ENCODE data around the gene APBB3.

Gene APBB3

DNA sequence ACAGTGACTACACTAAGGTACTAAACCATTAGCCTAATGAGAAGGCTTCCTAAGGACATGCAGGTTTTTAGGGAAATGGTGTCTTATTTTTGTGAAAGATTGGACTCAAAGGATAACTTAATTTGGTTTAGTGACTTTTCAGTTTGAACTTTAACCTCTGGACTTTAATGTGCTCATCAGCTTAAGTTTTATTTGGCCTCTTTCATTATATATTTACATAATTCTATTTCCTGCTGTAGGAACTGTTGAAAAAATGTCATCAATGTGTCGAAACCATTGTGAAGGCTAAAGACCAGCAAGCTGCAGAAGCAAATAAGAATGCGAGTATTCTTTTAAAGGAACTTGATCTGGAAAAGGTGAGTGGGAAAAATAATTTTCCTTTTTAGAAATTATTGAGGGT lies 51.3 kb downstream of the APBB3 start:
- TF ChIP-seq, protein P1, sequence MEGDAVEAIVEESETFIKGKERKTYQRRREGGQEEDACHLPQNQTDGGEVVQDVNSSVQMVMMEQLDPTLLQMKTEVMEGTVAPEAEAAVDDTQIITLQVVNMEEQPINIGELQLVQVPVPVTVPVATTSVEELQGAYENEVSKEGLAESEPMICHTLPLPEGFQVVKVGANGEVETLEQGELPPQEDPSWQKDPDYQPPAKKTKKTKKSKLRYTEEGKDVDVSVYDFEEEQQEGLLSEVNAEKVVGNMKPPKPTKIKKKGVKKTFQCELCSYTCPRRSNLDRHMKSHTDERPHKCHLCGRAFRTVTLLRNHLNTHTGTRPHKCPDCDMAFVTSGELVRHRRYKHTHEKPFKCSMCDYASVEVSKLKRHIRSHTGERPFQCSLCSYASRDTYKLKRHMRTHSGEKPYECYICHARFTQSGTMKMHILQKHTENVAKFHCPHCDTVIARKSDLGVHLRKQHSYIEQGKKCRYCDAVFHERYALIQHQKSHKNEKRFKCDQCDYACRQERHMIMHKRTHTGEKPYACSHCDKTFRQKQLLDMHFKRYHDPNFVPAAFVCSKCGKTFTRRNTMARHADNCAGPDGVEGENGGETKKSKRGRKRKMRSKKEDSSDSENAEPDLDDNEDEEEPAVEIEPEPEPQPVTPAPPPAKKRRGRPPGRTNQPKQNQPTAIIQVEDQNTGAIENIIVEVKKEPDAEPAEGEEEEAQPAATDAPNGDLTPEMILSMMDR (IDR thresholded peaks at IDR 0.05; ENCODE audit: low read depth, low read length) = no peak
- DNase-seq (ENCODE audit: extremely low read depth, low read depth) = no peak

DNA sequence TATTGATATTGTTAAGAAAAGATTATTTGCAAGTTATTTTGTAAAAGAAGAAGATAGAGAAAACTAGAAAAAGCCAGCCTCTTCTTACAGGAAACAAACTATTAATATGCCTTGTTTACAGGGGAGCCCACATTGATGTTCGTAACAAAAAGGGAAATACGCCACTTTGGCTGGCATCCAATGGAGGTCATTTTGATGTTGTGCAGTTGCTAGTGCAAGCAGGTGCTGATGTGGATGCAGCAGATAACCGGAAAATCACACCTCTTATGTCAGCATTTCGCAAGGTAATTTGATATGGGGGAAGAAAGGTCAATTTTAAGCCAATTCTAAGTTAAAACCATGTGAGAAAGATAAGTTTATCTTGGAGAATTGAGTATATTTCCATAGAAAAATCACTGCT lies 54.5 kb downstream of the APBB3 start:
- TF ChIP-seq, protein P1 (IDR thresholded peaks at IDR 0.05; ENCODE audit: low read depth, low read length) = no peak
- no peak for DNase-seq (ENCODE audit: extremely low read depth, low read depth)
